HepG2 (cell line): ENCODE results near the gene EBF4. TPM values are rescaled to one million over a fixed set of nuclear protein-coding genes. Genes with fewer than 3 reads are reported as not detected.

Experiments used
- ATAC-seq: fragments of 200-7000 bp; cut with Tn5 transposase; 3 replicates; pipeline ENCODE4 v1.9.1; 2020; ENCODE audit warnings: mild to moderate bottlenecking, moderate library complexity
- BruUV-seq: library from RNA; stranded (reverse); fragments of 400-500 nt; replicated peaks from 2 replicates; lab custom pipeline; 2021; lab: Mats Ljungman, UMichigan
- CTCF ChIA-PET: fragments of 300-600 bp; formaldehyde crosslinking; extraction: SDS; loops from one replicate; lab custom pipeline; 2021; ENCODE audit warnings: low total read pairs, inconsistent platforms, low intra/inter-chr PET ratio; lab: Yijun Ruan, JAX
- POLR2A ChIA-PET: fragments of 350-600 bp; sonication (Branson Sonifier 250); formaldehyde crosslinking; loops from one replicate; lab custom pipeline; 2020; ENCODE audit warnings: antibody characterized with exemption, inconsistent platforms; lab: Yijun Ruan, JAX
- DNase-seq: peaks from one replicate; pipeline ENCODE4 v3.0.0-alpha.2; 2015; ENCODE audit warnings: low spot score
- FAIRE-seq: peaks from 3 replicates; lab custom pipeline; 2011; peaks lifted over from hg19 to GRCh38; lab: Jason Lieb, UNC
- H2AFZ ChIP-seq: one replicate; pipeline ENCODE4 v1.6.1; 2011; ENCODE audit warnings: low read length, inconsistent platforms
- H3K27ac ChIP-seq: fragments of 300-600 bp; 3 replicates; pipeline ENCODE4 v1.8.0; 2011; ENCODE audit warnings: mixed run types, mild to moderate bottlenecking, mixed read lengths, low read length, inconsistent platforms; ENCODE audit not compliant: insufficient read depth; ENCODE audit errors: extremely low read length
- H3K27me3 ChIP-seq, 2 experiments: fragments of 200-600 bp in 1 of 2; 2 replicates in 1 of 2; 3 replicates in 1 of 2; pipeline versions ENCODE4 v1.6.0 to v1.8.0; 2011; ENCODE audit warnings: low read length in 2 of 2, mild to moderate bottlenecking in 2 of 2, moderate library complexity in 2 of 2, inconsistent platforms in 1 of 2; ENCODE audit not compliant: insufficient read depth in 2 of 2, control insufficient read depth in 1 of 2
- H3K36me3 ChIP-seq, 2 experiments: fragments of 200-600 bp in 1 of 2; replicated peaks in 1 of 2; 2 replicates in 1 of 2; 3 replicates in 1 of 2; pipeline versions ENCODE4 v1.5.1 to v1.8.0; 2011; ENCODE audit warnings: low read length in 2 of 2, inconsistent platforms in 1 of 2; ENCODE audit not compliant: insufficient read depth in 2 of 2, control insufficient read depth in 1 of 2
- H3K4me1 ChIP-seq: 2 replicates; pipeline ENCODE4 v1.5.1; 2012; ENCODE audit warnings: low read length, inconsistent platforms; ENCODE audit not compliant: insufficient read depth
- H3K4me2 ChIP-seq: 2 replicates; pipeline ENCODE4 v1.6.0; 2011; ENCODE audit warnings: low read depth, low read length, inconsistent platforms
- H3K4me3 ChIP-seq, 3 experiments: fragments of 200-600 bp in 1 of 3; sonication (generic), shearing (Covaris generic) in 1 of 3; replicated peaks in 1 of 3; 2 replicates each; pipeline ENCODE4 v1.5.1; 2011 to 2016; ENCODE audit warnings: low read length in 3 of 3, inconsistent platforms in 2 of 3, low read depth in 2 of 3, mild to moderate bottlenecking in 2 of 3, control low read depth in 1 of 3, mixed read lengths in 1 of 3; ENCODE audit not compliant: insufficient read depth in 1 of 3
- H3K79me2 ChIP-seq: one replicate; pipeline ENCODE4 v1.6.1; 2011; ENCODE audit warnings: low read length, inconsistent platforms; ENCODE audit not compliant: insufficient read depth
- H3K9ac ChIP-seq: 2 replicates; pipeline ENCODE4 v1.6.0; 2011; ENCODE audit warnings: mild to moderate bottlenecking, low read depth, low read length, inconsistent platforms; ENCODE audit not compliant: insufficient read depth
- H3K9me3 ChIP-seq: 2 replicates; pipeline ENCODE4 v1.5.1; 2012; ENCODE audit warnings: mild to moderate bottlenecking, low read length
- H4K20me1 ChIP-seq: 2 replicates; pipeline ENCODE4 v1.6.0; 2011; ENCODE audit warnings: inconsistent platforms, mild to moderate bottlenecking, low read length, moderate library complexity; ENCODE audit not compliant: insufficient read depth
- BRF2 ChIP-seq: sonication (generic); formaldehyde crosslinking; IDR thresholded peaks from 2 replicates; pipeline ENCODE4 v1.8.1; 2022; ENCODE audit warnings: mild to moderate bottlenecking, missing genetic modification reagents
- CBX5 ChIP-seq: sonication (generic); formaldehyde crosslinking; IDR thresholded peaks from 2 replicates; pipeline ENCODE4 v1.4.0; 2020; ENCODE audit warnings: missing genetic modification reagents, borderline replicate concordance
- CENPBD1 ChIP-seq: sonication (generic); formaldehyde crosslinking; IDR thresholded peaks from 2 replicates; pipeline ENCODE4 v1.8.0; 2022; ENCODE audit warnings: missing genetic modification reagents, low read depth, mild to moderate bottlenecking, borderline replicate concordance
- CERS6 ChIP-seq: sonication (generic); formaldehyde crosslinking; IDR thresholded peaks from 2 replicates; pipeline ENCODE4 v1.5.0; 2020; ENCODE audit warnings: missing genetic modification reagents
- FOSL1 ChIP-seq: sonication (generic); formaldehyde crosslinking; IDR thresholded peaks from 2 replicates; pipeline ENCODE4 v1.9.0; 2021; ENCODE audit warnings: missing genetic modification reagents, borderline replicate concordance
- LCORL ChIP-seq, 2 experiments: fragments of 450-650 bp in 1 of 2; sonication (generic) in 1 of 2; formaldehyde crosslinking in 1 of 2; IDR thresholded peaks; 2 replicates each; pipeline versions ENCODE4 v1.5.0 to v1.6.1; 2017 to 2020; ENCODE audit warnings: antibody characterized with exemption in 1 of 2, missing genetic modification reagents in 1 of 2
- PLSCR1 ChIP-seq: sonication (generic); formaldehyde crosslinking; IDR thresholded peaks from 2 replicates; pipeline ENCODE4 v1.5.0; 2020; ENCODE audit warnings: missing genetic modification reagents, mild to moderate bottlenecking, borderline replicate concordance
- REPIN1 ChIP-seq: sonication (generic); formaldehyde crosslinking; IDR thresholded peaks from 2 replicates; pipeline ENCODE4 v1.8.0; 2022; ENCODE audit warnings: missing genetic modification reagents, low read depth, mild to moderate bottlenecking, borderline replicate concordance
- SMAD9 ChIP-seq: sonication (generic); formaldehyde crosslinking; IDR thresholded peaks from 2 replicates; pipeline ENCODE4 v1.5.1; 2020; ENCODE audit warnings: mild to moderate bottlenecking, missing genetic modification reagents
- ZNF451 ChIP-seq: sonication (generic); formaldehyde crosslinking; IDR thresholded peaks from 2 replicates; pipeline ENCODE4 v1.5.0; 2020; ENCODE audit warnings: mild to moderate bottlenecking, missing genetic modification reagents
- ZNF639 ChIP-seq: conservative IDR thresholded peaks from 2 replicates; pipeline ENCODE4 v1.6.1; 2018; ENCODE audit warnings: missing genetic modification reagents
- ZNF816 ChIP-seq: sonication (generic); formaldehyde crosslinking; IDR thresholded peaks from 2 replicates; pipeline ENCODE4 v1.8.0; 2022; ENCODE audit warnings: missing genetic modification reagents, mild to moderate bottlenecking, borderline replicate concordance
- ZNF883 ChIP-seq: sonication (generic); formaldehyde crosslinking; IDR thresholded peaks from 2 replicates; pipeline ENCODE4 v1.5.1; 2020; ENCODE audit warnings: mild to moderate bottlenecking, missing genetic modification reagents; ENCODE audit errors: not compliant biosample characterization
- WGBS: methylation state at CpG from one replicate; pipeline ENCODE4 v1.1.6; 2017; ENCODE audit warnings: low lambda C conversion rate; 5-methylcytosine and 5-hydroxymethylcytosine counted together
- in situ Hi-C: cut with HindIII; loops from 2 replicates; pipeline ENCODE4 v1.10.0; 2017; ENCODE audit warnings: low pct_unique_long_range_greater_than_20kb; ENCODE audit not compliant: extremely low pct_ligation_motif_present
- intact Hi-C: fragments of 100-400 bp; cut with micrococcal nuclease; formaldehyde crosslinking; loops from one replicate; pipeline ENCODE4 v1.10.0; 2022; ENCODE audit not compliant: unreplicated experiment
- polyA plus RNA-seq, 8 experiments: library from polyadenylated mRNA; depleted of rRNA in 3 of 8; stranded (reverse) in 7 of 8; unstranded in 1 of 8; fragments of >200 nt; fragmentation: Illumina TruSeq in 4 of 8; extraction: Trizol in 4 of 8; gene quantifications; 2 replicates each; pipeline versions ENCODE4 v1.2.1 to v1.2.3, GENCODE V29; 2011 to 2016; ENCODE audit warnings: low read depth in 4 of 8, missing spikeins in 1 of 8, mixed read lengths in 1 of 8; ENCODE audit not compliant: insufficient read depth in 1 of 8
- total RNA-seq, 5 experiments: library from RNA; depleted of rRNA; stranded (reverse); fragments of >200 nt; fragmentation: Illumina TruSeq; extraction: Trizol; gene quantifications; 2 replicates each; pipeline ENCODE4 v1.2.3, GENCODE V29; 2016; ENCODE audit warnings: low read depth in 1 of 5

The EBF4 gene
- total and polyA plus RNA-seq, 2 of the 13 experiments (the other 11 are each of a cell fraction or from before 2014, with no cell fraction given), result 0.84 to 2.2 TPM

- no peak for TF ChIP-seq PLSCR1 (CRISPR knock-in tag)
- no peak for TF ChIP-seq ZNF451
Measured at GRCh38 chr20:2767768-2768631, 75.4 kb downstream of the EBF4 start (continued).

- H3K4me3 ChIP-seq, result no peak overlapping the region
- no peak overlapping the region for H3K9ac ChIP-seq
- intact Hi-C loops, result no loop called here
- no peaks in the 10 kb centered on the region for H3K36me3 ChIP-seq
- FAIRE-seq (no peak), ATAC-seq (no peak; the same call in 2 of the 3 replicates), DNase-seq (no peak)
- peaks cover 6% of the 10 kb centered on the region for H3K4me1 ChIP-seq
- H4K20me1 ChIP-seq, result no peaks in the 10 kb centered on the region
- H3K27ac ChIP-seq, result no peak overlapping the region
- peaks cover 14 to 50% of the 10 kb centered on the region in 2 experiments for H3K27me3 ChIP-seq
- no peak overlapping the region for H2AFZ ChIP-seq
- POLR2A ChIA-PET, result no interaction called here
- CTCF ChIA-PET, result no interaction called here
- no peaks in the 10 kb centered on the region for H3K79me2 ChIP-seq
- in situ Hi-C loops, result no loop called here
- no TSS peak for BruUV-seq
- H3K4me2 ChIP-seq, result no peak overlapping the region
- no peaks in the 10 kb centered on the region for H3K9me3 ChIP-seq
- 17% methylated on average over 5 of the region's 5 CpGs for WGBS
- TF ChIP-seq SMAD9 (CRISPR knock-in tag) (no peak), CENPBD1 (no peak), BRF2 (no peak), ZNF639 (CRISPR knock-in tag) (no peak), LCORL (IDR thresholded peaks at IDR 0.05) (no peak), LCORL (CRISPR knock-in tag; IDR thresholded peaks at IDR 0.05) (no peak), CERS6 (no peak), FOSL1 (CRISPR knock-in tag) (no peak), ZNF816 (CRISPR knock-in tag) (no peak), REPIN1 (CRISPR knock-in tag) (no peak), ZNF883 (CRISPR knock-in tag) (no peak), CBX5 (no peak)
Measured at GRCh38 chr20:2768632-2769015, 76.0 kb downstream of the EBF4 start.
